IMR-90 (cell line): ENCODE measurements around the gene BFSP1. TPM values are rescaled to one million over a fixed set of nuclear protein-coding genes. Genes with fewer than 3 reads are reported as not detected.

ENCODE experiments used
- ATAC-seq: fragments of 200-7000 bp; cut with Tn5 transposase; 2 replicates; pipeline ENCODE4 v1.9.1; 2020; ENCODE audit warnings: low read depth, mild to moderate bottlenecking, moderate library complexity
- BruUV-seq: library from RNA; stranded (reverse); fragments of 400-500 nt; replicated peaks from 2 replicates; lab custom pipeline; 2021; lab: Mats Ljungman, UMichigan
- CTCF ChIA-PET: fragments of 300-600 bp; formaldehyde crosslinking; extraction: SDS; loops from one replicate; lab custom pipeline; 2021; ENCODE audit warnings: antibody characterized with exemption; lab: Yijun Ruan, JAX
- POLR2A ChIA-PET: fragments of 300-600 bp; sonication (Branson Sonifier 250); formaldehyde crosslinking; loops from one replicate; lab custom pipeline; 2022; ENCODE audit warnings: antibody characterized with exemption; ENCODE audit not compliant: unreplicated experiment; lab: Charles Lee
- DNase-seq: peaks from one replicate; pipeline ENCODE4 v3.0.0; 2013
- H2AFZ ChIP-seq: replicated peaks from 2 replicates; pipeline ENCODE3; 2013; ENCODE audit warnings: low read length, mild to moderate bottlenecking; ENCODE audit not compliant: poor library complexity
- H2AK5ac ChIP-seq: 2 replicates; pipeline ENCODE4 v1.6.1; 2013; ENCODE audit warnings: low read depth, low read length, inconsistent platforms
- H2AK9ac ChIP-seq: replicated peaks from 2 replicates; pipeline ENCODE3; 2013; ENCODE audit warnings: mild to moderate bottlenecking, low read depth, low read length, moderate library complexity; ENCODE audit not compliant: poor library complexity
- H2BK120ac ChIP-seq: 2 replicates; pipeline ENCODE4 v1.6.1; 2013; ENCODE audit warnings: low read depth, low read length, inconsistent platforms
- H2BK15ac ChIP-seq: 3 replicates; pipeline ENCODE4 v1.6.1; 2013; ENCODE audit warnings: low read depth, low read length, inconsistent platforms
- H2BK20ac ChIP-seq: 2 replicates; pipeline ENCODE4 v1.6.1; 2013; ENCODE audit warnings: low read depth, mild to moderate bottlenecking, inconsistent platforms, low read length, moderate library complexity
- H2BK5ac ChIP-seq: 2 replicates; pipeline ENCODE4 v1.6.1; 2013; ENCODE audit warnings: mild to moderate bottlenecking, low read depth, low read length, inconsistent platforms; ENCODE audit not compliant: poor library complexity, severe bottlenecking
- H3K14ac ChIP-seq: replicated peaks from 2 replicates; pipeline ENCODE4 v1.6.1; 2013; ENCODE audit warnings: low read depth, low read length, inconsistent platforms
- H3K18ac ChIP-seq: 2 replicates; pipeline ENCODE4 v1.6.1; 2013; ENCODE audit warnings: low read depth, low read length, control low read depth
- H3K23ac ChIP-seq: 2 replicates; pipeline ENCODE4 v1.6.1; 2013; ENCODE audit warnings: low read depth, low read length, inconsistent platforms
- H3K27ac ChIP-seq: 2 replicates; pipeline ENCODE4 v1.5.1; 2013; ENCODE audit warnings: mild to moderate bottlenecking, control low read depth, low read length; ENCODE audit not compliant: insufficient read depth
- H3K27me3 ChIP-seq: 2 replicates; pipeline ENCODE4 v1.6.1; 2013; ENCODE audit warnings: low read length; ENCODE audit not compliant: control insufficient read depth, insufficient read depth
- H3K36me3 ChIP-seq: 2 replicates; pipeline ENCODE4 v1.6.1; 2013; ENCODE audit warnings: low read length, mixed read lengths; ENCODE audit not compliant: control insufficient read depth, insufficient read depth
- H3K4ac ChIP-seq: 2 replicates; pipeline ENCODE4 v1.6.1; 2013; ENCODE audit warnings: low read depth, low read length, inconsistent platforms
- H3K4me1 ChIP-seq: 2 replicates; pipeline ENCODE4 v1.6.1; 2013; ENCODE audit warnings: low read length, mixed read lengths; ENCODE audit not compliant: control insufficient read depth, insufficient read depth
- H3K4me2 ChIP-seq: 2 replicates; pipeline ENCODE4 v1.6.1; 2013; ENCODE audit warnings: low read depth, mild to moderate bottlenecking, control low read depth, low read length, moderate library complexity
- H3K4me3 ChIP-seq: 2 replicates; pipeline ENCODE4 v1.5.1; 2013; ENCODE audit warnings: low read depth, mild to moderate bottlenecking, control low read depth, low read length, moderate library complexity; ENCODE audit not compliant: insufficient read depth
- H3K56ac ChIP-seq: 2 replicates; pipeline ENCODE4 v1.6.1; 2013; ENCODE audit warnings: low read length, inconsistent platforms; ENCODE audit not compliant: insufficient read depth; ENCODE audit errors: extremely low read depth
- H3K79me1 ChIP-seq, 2 experiments: 2 replicates each; pipeline ENCODE4 v1.6.1; 2013; ENCODE audit warnings: low read length in 2 of 2, inconsistent platforms in 1 of 2, low read depth in 1 of 2
- H3K9ac ChIP-seq: 2 replicates; pipeline ENCODE4 v1.6.1; 2013; ENCODE audit warnings: low read depth, low read length, control low read depth
- H3K9me1 ChIP-seq: 2 replicates; pipeline ENCODE4 v1.6.1; 2013; ENCODE audit warnings: low read length, inconsistent platforms; ENCODE audit not compliant: insufficient read depth
- H3K9me3 ChIP-seq: 2 replicates; pipeline ENCODE4 v1.6.1; 2013; ENCODE audit warnings: low read length; ENCODE audit not compliant: control insufficient read depth, insufficient read depth
- H4K20me1 ChIP-seq: 2 replicates; pipeline ENCODE4 v1.6.1; 2013; ENCODE audit warnings: low read length, inconsistent platforms; ENCODE audit not compliant: insufficient read depth
- H4K5ac ChIP-seq: 2 replicates; pipeline ENCODE4 v1.6.1; 2013; ENCODE audit warnings: mild to moderate bottlenecking, low read depth, low read length, control low read depth
- H4K8ac ChIP-seq, 2 experiments: 2 replicates each; pipeline ENCODE4 v1.6.1; 2013; ENCODE audit warnings: low read depth in 2 of 2, low read length in 2 of 2, control low read depth in 1 of 2, inconsistent platforms in 1 of 2
- H4K91ac ChIP-seq: 2 replicates; pipeline ENCODE4 v1.6.1; 2013; ENCODE audit warnings: low read depth, low read length, inconsistent platforms; ENCODE audit not compliant: insufficient read depth
- CEBPB ChIP-seq: IDR thresholded peaks from 2 replicates; pipeline ENCODE4 v1.6.1; 2012; ENCODE audit warnings: low read depth, low read length, improper control_type of control experiment
- FOS ChIP-seq: fragments of 150-350 bp; IDR thresholded peaks from 2 replicates; pipeline ENCODE4 v1.6.1; 2016; ENCODE audit warnings: low read depth, low read length
- RAD21 ChIP-seq: IDR thresholded peaks from 2 replicates; pipeline ENCODE4 v1.6.1; 2012; ENCODE audit warnings: low read length, improper control_type of control experiment
- WGBS, 2 experiments: methylation state at CpG; one replicate each; pipeline versions ENCODE4 v1.1.5 to v1.1.7; 2013; ENCODE audit warnings: missing lambda C conversion rate in 2 of 2; ENCODE audit not compliant: insufficient read length in 1 of 2; ENCODE audit errors: extremely low coverage in 2 of 2; 5-methylcytosine and 5-hydroxymethylcytosine counted together
- dilution Hi-C: fragments of 300-500 bp; cut with HindIII; formaldehyde crosslinking; loops from one replicate; pipeline ENCODE4 v1.14.3; 2018; ENCODE audit warnings: low sequenced_read_pairs; ENCODE audit not compliant: unreplicated experiment
- in situ Hi-C: fragments of 300-500 bp; cut with MboI; formaldehyde crosslinking; loops from 3 replicates; pipeline ENCODE4 v1.14.3; 2019; ENCODE audit warnings: low sequenced_read_pairs, inconsistent platforms, mixed read lengths
- intact Hi-C: fragments of 100-400 bp; cut with micrococcal nuclease; formaldehyde crosslinking; loops from 2 replicates; pipeline ENCODE4 v1.10.0; 2022
- polyA plus RNA-seq, 3 experiments: library from polyadenylated mRNA; depleted of rRNA; stranded (reverse); fragments of >200 nt; gene quantifications; 2 replicates each; pipeline ENCODE4 v1.2.3, GENCODE V29; 2012; ENCODE audit warnings: low replicate concordance in 1 of 3
- total RNA-seq: library from RNA; depleted of rRNA; stranded (reverse); fragments of >200 nt; gene quantifications from 2 replicates; pipeline ENCODE4 v1.2.3, GENCODE V29; 2012

BFSP1 gene
- total and polyA plus RNA-seq, 2 of the 4 experiments (the other 2 are of a cell fraction): 1.1 to 2.0 TPM

DNA sequence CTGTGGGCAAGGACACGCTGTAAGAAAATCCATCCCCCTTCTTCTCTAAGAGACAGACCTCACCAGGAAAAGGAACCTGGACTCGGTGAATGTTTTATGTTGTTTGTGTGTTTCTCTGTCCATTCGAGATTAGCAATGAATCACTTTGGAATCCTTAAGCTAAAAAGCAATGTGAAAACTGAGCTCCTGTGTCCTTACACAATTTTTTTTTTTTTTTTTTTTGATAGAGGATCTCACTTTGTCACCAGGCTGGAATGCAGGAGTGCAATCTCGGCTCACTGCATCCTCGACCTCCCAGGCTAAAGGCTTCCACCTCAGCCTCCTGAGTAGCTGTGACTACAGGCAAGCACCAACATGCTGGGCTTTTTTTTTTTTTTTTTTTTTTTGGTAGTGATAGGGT, 32.1 kb downstream of the BFSP1 start:
- no peak overlapping the region for H3K18ac ChIP-seq
- H3K56ac ChIP-seq: no peak overlapping the region
- H3K4me1 ChIP-seq: peaks cover 4% of the 10 kb centered on the region; the same call in 1 of the 2 replicates
- intact Hi-C loops (loop anchor here (5.0 kb wide), 1 partner anchor 697 kb away; no protein-coding TSS in a partner anchor), dilution Hi-C loops (no loop called here), in situ Hi-C loops (no loop called here)
- WGBS, 2 experiments: no CpG with 5 or more reads among the region's 5 CpGs
- no peak overlapping the region for H4K91ac ChIP-seq
- no peak overlapping the region for H3K23ac ChIP-seq
- ATAC-seq: peak; percentile 74
- no peak overlapping the region; the same call in 1 of the 2 replicates for H2BK20ac ChIP-seq
- no peak overlapping the region for H3K9ac ChIP-seq
- no peaks in the 10 kb centered on the region for H3K9me3 ChIP-seq
- CTCF ChIA-PET: interaction anchor here (0.5 to 1.0 kb wide), 6 partner anchors 10 to 981 kb away, joined by 3 to 8 read pairs (median 3); partner anchors contain the start of gene BFSP1
- H3K27ac ChIP-seq: no peak overlapping the region
- H3K27me3 ChIP-seq: peaks cover 17% of the 10 kb centered on the region
- H2AFZ ChIP-seq: no peak overlapping the region
- H3K36me3 ChIP-seq: no peaks in the 10 kb centered on the region
- POLR2A ChIA-PET: interaction anchor here (0.6 kb wide), 2 partner anchors 71 to 496 kb away, joined by 3 to 4 read pairs; partner anchors contain the start of gene DSTN
- peak overlapping the region; percentile 40; the same call in 1 of the 2 replicates for H3K4me2 ChIP-seq
- no peaks in the 10 kb centered on the region for H4K20me1 ChIP-seq
- H3K4me3 ChIP-seq: no peak overlapping the region
- H3K79me1 ChIP-seq: no peaks in the 10 kb centered on the region
- H2BK120ac ChIP-seq: no peak overlapping the region
- H3K9me1 ChIP-seq: 0 out of 2 replicates have a peak, but pooled peaks cover 2% of the 10 kb centered on the region
- no peak overlapping the region for H2AK9ac ChIP-seq
- H2BK5ac ChIP-seq: no peak overlapping the region
- no peak overlapping the region for H4K5ac ChIP-seq
- no peak overlapping the region for H2AK5ac ChIP-seq
- H3K4ac ChIP-seq: no peak overlapping the region
- no peak overlapping the region for H3K14ac ChIP-seq
- TF ChIP-seq FOS (0 out of 2 replicates have a peak, but pooled peaks have one; percentile 7), CEBPB (peak; percentile 56), RAD21 (no peak)
- DNase-seq: peak; percentile 59
- no TSS peak for BruUV-seq
- 0 out of 3 replicates have a peak overlapping the region, but pooled peaks have one; percentile 4 for H2BK15ac ChIP-seq
- H4K8ac ChIP-seq: no peak overlapping the region
